RKO (cell line): ENCODE data around the gene FXYD2.
A peak's percentile ranks its signal among the peaks of the same experiment; 100 is the strongest.

Experiments
- DNase-seq: peaks from one replicate; pipeline ENCODE4 v3.0.0-alpha.2; 2016; ENCODE audit warnings: low spot score

Gene FXYD2

DNA sequence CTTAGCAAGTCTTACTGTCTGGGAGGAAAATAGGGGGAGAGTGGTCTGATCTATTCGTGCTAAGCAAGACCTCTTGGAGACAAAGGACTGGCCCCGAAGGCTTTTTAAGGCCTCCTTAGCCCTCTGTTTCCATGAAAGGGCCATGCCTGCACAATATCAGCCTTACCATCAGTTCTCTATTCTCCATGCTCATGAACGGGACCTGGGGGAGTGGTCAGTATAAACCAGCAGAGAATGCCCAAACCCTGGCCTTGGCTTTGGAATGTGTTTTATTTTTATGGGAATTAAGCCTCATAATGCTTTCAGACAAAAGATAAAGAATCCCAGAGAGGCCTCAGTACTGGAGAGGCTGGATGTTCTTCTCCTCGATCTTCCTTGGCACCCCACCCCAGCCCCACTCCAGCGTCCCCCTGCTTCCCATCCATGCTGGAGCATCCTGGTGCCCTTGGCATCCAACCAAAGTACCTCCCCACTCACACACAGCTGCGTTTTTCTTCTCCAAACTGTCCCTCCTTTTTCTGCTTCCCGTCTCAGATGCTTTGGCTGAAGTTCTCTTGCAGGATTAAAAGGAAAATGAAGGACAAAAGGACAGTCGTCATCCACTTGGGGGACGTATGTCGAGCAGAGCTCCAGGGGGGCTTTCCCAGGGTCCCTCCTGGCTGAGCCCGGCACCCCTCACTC, 33.3 kb upstream of the FXYD2 start:
- DNase-seq: no peak

DNA sequence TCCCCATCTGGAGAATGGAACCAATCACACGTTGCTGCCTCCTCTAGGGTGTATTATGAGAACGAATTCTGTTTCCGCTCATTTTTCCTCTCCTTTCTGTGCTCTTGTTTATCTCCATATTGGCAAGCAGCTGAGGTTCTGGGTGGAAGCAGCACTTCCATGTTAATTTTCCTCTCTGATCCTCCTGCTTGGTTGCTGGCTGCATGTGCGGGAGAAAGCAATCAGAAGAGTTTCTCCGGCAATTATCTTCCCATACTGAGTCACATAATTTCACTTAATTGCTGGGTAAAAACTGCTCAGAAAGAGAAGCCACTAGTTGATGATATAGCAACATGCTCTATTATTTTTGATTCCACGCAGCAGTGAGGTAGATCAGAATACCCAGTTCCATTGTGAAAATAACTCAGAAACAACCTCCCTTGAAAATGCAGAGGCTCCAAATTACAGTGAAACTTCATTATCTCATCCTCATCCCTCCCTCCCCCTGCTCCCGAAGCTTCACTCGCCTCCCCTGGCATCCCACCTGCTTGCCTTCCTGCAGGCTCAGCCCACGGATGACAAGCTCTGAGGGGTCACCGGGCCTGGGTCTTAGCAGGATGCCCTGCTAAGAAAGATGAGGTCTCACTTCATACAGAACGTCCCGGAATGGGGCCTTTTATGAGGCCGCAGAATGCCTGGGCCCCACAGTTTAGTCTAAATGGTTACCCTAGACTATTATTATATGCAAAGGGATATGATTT, 31.5 kb upstream of the FXYD2 start:
- no peak for DNase-seq

DNA sequence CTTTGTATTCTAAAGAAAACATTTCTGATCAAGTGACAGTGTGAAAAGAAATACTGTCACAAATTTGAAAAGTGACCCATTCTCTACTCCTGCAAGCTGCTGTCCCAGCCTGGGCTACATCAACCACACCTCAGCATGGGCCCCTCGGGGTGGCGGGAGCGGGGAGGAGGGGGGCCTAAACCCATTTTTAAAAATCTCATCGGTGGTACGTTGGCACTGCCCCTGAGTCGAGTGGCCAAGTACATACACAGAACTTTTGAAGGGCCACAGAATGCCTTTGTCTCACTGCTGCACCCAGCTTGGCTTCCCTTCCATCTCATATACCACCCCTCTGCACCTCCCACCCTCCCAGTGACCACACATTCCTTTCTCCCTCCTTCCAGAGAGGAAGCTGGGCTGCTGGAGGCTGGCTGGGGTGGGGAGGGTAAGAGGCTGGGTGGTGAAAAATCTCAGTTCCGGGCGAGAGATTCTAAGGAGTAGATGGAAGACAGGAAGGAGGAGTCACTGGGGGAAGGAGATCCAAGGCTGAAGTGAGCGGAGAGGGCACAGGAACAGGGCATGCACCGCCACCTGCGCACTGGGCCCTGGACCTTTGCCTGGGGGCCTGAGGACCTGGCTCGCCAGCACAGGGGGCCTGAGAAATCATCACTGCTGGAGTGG, 30.8 kb upstream of the FXYD2 start:
- no peak for DNase-seq

DNA sequence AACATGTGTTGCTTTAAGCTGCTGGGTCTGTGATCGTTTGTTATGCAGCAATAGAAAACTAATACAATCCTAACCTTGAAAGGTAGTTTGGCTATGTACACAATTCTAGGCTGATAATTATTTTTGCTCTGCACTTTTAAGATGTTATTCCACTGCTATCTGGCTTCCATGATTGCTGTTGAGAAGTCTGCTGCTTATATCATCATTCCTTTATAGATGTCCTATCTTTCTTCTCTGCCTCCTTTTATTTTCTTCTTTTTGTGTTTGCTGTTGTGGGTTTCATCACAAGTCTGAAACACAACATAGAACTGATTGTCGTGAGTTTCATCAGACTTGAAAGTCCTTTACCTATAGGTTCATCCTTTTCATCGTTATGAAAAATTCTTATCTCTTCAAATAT, 27.8 kb upstream of the FXYD2 start:
- no peak for DNase-seq

DNA sequence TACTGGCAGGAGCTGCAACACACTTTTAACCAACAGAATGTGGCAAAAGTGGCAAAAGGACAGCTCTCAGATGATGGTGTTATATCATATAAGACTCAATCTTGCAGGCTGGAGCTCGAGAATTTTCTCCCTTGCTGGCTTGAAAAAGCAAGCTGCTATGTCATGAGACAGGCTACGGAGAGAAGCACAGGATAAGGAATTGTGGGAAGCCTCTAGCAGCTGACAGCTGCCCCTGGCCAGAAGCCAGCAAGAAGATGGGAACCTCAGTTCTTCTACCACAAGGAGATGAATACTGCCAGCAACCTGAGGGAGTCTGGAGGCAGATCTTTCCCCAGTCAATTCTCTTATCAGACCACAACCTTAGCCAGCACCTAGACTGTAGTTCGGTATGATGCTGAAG, 27.3 kb upstream of the FXYD2 start:
- no peak for DNase-seq

DNA sequence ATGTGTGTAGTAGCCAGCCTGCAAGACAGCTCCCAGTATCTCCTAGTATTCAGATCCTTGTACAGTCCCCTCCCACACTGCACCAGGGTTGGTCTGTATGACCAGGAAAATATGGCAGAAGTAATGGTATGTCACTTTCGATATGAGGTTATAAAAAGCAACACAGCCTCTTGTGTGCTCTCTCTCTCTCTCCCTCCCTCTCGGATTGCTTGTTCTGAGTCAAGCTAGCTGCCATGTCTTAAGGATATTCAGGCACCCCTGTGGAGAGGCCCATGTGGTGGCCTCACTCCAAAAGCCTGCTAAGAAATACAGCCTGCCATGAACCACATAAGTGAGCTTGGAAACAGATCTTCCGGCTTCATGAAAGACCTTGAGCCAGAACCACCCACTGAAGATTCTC, 26.6 kb upstream of the FXYD2 start:
- DNase-seq: no peak

DNA sequence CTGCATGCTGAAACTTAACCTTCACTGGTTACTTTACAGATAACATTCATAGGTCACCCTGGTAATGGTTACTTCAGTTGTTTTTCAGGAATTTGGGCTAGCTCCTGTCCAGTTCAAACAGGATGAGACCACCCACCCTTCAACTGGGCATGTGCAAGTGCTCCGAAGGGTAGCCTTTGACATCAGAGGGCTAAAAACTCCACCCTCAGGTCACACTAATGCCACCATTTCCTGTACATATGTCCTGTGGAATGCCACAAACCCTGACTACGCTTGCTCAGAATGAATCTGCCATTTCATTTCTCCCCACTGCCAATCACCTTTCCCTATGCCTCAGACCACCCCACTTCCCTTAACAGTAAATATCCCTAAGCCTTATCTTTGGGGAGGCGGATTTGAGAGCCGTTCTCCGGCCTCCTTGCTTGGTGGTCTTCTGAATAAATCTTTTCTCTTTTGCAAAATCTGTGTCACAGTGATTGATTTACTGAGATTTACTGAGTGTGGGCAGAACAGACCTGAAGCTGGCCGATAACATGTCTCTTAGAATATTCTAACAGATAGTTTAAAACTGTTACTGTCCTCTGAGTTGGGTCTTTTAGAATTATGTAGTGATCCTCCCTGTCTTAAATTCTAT, 25.4 kb upstream of the FXYD2 start:
- no peak for DNase-seq

DNA sequence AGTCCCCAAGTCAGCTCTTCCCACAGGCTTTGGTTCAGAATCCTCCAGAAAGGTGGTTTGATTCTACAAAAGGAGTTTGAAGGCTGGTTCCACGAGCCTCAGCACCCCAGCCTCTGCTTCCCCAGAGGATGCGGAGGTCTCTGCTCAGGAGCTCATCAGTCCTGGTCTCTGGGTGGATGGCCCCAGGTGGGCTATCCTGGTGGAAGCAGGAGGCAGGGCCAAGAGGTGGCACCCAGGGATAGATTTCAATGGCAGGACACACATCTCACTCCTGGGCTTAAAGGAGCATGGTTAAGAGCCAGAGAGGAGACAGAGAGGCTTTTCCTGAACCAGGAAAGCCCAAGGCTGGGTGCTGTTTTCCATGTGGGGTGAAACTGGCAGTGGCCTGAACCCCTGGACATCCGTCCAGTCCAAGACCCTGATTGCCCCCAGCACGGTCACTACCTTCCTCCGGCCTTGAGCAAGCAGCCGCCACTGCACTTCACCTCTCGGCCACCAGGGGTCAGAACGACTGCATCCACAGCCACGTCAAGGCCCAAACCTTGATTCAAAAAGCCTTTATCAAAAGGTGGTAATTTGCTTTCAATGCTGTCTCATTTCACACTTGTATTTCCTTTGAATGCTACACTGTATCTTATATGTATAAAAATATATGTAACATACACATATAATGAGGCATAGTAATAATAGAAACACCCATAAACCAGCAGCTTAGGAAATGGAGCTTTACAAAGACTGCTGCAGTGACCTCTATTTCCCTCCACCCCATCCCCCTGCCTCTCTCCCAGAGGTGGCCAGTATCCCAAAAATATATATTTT, 19.3 kb upstream of the FXYD2 start:
- peak; percentile 69 for DNase-seq

DNA sequence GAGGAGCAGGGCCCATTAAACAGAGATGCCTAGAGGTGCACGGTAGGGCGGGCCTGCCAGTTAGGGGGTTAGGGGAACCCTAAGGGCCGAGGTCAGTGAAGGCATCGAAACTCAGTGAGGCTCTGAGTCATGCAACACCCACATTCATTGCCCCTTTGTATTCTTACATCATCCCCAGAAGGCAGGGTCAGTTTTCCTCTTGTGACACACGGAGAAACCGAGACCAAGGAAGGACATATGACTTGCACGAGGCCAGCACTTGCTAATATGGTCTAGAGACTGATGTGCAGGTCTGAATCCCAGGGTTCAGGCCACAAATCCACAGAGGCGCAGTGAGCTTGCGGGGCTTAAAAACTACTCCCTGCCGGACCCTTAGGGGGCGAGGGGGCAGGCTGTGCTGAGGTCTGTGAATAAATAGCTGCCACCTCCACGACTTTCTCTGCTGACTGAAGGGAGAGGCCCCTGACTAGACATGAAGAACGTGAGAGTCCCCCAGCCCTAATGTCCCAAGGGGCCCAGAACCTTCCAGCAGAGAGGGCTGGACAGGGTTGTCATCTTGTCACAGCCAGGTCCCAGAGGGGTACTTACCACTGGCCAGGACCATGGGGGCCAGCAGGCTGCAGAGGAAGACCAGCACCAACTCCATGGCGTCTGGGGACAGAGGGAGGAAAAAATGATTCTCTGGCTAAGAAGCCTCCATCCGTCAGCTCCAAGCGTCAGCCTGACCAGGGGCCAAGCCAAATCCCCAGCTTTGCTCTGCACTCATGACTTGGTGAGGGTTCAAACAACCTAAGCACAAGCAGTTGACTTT, 17.8 kb upstream of the FXYD2 start:
- no peak for DNase-seq

DNA sequence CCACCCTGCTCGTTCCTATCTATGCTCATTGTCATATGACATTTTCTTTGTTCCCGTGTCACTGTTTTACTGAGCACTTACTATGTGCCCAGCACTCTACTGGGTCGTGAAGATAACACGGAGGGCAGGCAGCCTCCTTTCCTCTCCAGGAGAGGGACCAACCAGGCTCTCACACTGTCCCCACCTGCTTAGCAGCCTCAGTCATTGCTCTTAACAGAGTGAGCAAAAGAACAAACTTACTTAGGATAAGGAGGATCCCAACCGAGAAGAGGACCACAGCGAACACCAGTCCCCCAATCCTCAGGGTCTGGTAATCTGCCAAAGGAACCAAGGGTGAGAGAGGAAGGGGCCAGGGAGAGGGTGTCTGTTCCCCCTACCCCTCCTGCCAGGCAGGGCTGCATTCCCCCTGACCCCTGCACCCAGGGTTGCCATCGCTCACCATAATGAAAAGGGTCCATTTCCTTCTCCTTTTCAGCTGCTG, 17.0 kb upstream of the FXYD2 start:
- DNase-seq: no peak

DNA sequence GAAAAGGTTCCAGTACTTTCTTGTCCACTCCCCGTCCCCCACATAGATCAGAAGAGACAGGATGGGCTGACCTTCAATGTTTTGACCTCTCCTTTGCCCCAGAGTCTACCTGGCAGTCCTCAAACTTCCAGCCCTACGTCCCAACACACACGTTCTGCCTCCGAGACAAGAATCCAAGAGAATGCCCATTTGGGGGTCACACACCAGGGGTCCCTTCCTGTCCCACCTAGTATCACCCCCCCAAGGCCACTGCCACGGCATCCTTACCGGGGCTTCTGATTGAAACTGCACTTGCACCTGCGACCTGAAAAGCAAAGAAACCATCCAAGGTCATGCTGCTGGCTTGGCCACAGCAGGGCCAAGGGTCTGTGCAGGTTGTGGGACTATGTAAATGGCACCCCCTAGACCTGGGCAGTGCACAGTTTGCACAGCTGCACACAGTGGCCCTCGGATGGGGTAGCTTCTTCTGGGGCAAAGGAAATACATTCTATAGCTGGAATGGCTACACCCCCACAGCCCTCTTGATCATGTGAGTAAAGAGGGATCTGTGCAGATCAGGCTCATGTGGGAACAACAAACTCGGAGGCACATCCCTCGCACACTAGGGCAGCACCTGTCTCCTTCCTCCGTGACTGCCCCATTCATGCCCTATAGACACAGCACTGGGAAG, 16.5 kb upstream of the FXYD2 start:
- no peak for DNase-seq

DNA sequence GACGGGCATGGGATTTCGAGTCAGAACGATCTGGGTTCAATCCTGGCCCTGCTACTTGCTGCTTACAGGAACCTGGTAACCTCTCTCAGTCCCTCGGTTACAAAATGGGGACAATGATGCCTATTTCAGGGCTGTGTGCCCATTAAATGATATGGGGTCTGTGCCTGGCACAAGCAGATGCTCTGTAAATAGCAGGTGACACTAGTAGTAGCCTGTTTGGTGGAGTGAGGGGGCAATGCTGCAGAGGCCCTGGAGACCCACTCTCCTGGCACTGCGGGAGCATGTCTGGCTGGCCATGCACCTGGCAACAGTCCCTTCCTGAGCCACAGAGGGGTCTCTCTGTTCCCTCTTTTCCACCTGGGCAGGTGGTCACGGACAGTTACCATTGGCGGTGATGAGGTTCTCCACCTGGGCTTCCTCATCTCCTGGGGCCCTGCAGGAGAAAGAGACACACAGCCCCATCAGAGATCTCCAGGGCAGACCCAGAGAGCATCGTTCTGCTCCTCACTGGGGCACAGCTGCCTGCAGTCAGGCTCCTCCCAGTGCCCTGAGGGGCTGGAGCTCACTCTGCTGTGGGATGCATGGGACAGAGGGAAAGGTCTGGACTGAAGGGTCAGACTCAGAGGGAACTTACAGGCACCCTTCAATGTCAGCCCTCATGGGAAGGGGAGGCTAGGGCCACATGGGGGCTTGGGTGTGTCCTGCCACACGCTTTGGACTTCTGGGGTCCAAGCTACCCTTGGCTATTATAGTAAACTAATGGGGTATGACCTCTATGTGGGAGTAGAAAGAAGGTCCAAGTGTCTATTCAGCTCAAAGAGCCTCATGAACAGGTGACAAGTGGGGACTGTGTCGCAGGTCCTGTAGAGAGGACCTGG, 15.6 kb upstream of the FXYD2 start:
- DNase-seq: no peak

DNA sequence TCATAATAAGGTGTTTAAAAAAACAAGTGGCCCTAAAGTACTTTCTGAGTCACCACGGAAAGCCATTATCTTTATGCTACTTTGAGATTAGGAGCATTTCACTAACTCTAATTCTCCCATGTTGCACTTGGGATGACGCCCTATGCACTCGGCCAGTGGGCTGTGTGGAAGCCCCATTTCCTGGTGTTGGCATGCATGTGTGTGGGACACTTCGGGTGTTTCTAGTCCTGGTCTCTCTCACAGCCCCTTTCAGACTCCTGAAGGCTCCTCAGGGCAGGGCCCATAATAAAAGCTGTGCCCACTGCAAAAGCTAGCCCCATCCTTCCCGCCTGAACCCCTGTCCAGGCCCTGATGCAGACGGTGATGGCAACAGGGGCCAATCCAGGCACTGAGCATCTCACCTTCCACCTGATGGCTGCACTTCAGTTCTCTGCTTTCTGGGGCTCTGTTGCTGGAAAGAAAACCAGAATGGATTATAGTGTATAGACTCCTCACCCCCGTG, 14.9 kb upstream of the FXYD2 start:
- no peak for DNase-seq

DNA sequence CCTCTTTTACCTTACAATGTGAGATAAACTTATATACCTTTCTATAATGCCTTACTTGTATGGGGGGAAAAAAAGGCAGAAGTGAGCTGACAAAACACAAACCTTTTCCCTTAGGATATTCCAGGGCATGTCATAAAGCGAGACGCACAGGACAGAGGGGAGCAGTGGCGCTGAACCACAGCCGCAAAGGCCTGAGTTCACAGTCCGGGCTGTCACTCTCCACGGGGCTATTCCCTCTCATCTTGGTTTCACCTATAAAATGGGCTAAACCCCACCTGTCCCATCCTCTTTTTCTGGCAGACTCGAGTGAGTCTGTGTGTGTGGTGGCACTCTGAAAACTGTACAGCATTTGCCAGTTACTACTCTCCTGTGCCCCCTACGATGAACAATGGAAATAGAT, 14.4 kb upstream of the FXYD2 start:
- DNase-seq: no peak

DNA sequence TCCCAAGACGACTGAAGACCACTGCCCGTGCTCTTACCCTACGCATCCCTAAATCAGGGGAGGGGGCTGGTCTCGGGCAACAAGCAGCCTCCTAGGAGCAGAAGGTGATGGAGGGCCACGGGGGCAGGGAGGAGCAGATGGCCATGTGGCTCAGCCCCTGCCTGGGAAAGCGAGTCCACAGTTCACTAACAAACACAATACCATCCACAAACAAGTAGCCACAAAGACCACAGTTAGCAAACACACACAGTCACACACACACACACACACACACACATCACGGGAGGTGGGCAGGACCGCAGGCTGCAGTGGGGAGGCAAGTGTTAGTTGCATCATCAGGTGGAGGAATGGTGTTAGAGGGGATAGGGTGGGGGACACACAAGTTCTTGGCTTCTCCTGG, 13.2 kb upstream of the FXYD2 start:
- DNase-seq: no peak

DNA sequence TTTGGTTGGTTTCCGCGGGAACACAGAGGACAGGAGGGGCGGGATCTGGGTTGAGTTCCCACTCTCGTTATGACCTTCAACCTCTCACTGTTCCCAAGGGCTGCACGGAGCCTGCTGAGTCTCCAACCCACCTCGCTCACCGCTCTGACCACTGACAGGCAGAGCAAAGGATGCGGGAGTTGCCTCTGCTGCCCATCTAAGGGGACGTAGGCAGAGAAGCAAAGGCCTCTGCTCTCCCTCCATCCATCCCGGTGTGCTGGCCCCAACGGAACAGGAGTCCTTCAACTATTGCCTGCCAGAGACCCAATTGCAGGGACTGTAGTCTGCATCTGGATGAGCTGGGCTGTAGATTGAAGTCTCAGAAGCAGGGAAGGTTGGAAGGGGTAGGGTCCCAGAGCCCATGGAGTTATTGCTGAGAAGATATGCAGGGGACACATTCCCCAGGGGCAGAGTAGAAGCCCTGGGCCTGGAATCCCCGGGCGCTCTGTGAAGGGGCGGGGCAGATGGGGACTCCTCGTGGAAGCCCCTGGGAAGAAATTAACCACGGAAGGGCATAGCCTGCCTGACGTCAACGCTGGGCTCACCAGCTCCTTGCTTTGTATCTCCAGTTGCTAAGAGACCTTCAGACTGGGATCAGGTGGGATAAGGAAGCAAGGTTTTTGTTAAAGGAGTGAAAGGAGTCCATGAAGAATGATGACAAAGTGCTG, 12.7 kb upstream of the FXYD2 start:
- no peak for DNase-seq

DNA sequence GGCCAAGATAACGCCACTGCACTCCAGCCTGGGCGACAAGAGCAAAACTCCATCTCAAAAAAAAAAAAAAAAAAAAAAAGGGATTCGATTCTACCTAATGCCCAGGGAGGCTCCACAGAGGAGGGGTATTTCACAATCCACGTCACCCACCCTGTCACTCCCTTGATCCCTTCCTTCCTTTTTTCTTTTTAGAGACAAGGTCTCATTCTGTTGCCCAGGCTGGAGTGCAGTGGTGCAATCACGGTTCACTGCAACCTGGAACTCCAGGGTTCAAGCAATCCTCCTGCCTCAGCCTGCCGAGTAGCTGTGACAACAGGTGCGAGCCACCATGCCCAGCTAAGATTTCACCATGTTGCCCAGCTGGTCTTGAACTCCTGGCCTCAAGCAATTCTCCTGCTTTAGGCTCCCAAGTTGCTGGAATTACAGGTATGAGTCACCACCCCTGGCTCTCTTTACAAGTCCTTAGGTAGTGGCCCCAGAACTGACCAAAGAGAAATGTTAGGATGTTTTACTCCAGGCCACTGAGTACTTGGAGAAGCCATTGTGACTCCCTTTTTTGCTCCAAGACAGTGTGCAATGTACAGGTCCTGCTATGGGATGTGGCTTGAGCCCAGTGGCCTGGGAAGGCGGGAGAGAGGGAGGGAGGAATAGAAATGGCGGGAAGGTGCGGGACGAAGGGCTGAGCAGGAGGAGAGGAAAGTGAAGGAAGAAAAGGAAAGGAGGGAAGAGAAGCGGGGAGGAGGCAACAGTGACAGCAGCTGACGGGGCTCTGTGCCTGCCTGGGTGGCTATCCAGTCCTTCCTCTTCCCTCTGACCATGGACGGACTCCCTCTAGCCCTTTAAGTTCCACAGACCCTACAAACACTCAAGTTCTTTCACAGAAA, 11.8 kb upstream of the FXYD2 start:
- no peak for DNase-seq

DNA sequence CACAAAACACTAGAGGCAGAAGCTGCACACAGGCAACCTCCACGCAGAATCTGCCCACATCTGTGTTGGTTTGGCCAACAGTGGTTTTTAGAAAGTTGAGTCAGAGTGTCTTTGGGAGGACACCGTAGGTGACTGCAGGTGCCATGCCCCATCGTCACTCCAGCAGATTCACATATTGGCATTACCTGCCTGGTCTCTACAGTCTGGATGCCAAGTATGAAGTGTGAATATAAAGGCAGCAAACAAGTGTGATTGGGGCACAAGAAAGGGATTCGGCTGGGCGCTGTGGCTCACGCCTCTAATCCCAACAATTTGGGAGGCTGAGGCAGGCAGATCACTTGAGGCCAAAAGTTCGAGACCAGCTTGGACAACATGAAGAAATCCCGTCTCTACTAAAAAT, 11.0 kb upstream of the FXYD2 start:
- DNase-seq: no peak
